ENCODE data around the gene PRRX2.

DNA sequence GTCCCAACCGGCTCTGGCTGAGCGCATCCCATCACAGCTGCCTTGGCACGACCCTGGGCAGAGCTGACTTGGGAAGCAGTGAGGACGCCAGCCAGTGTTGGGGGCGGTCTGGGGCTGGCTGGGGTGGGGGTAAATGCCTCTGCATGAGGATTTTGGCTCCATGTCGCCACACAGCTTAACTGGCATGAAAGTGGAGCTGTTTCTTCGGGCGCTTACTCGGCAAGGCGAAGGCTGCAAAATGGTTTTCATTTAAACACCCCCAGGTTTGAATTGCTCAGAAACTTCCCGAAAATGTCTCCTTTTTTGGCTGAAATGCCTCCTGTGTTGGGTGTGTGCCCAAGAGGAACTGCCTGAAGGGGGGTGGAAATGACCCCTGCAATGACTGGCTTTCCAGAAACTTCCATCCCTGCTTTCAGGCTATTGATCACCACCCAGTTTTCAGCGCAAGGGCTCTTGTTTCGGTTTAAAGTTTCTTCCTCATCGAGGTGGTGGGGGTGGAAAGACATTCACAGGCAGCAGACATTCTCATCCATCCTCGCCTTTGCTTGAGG is 49.1 kb downstream of the PRRX2 start:
- TF ChIP-seq POLR2AphosphoS5 (IDR thresholded peaks at IDR 0.05; ENCODE audit: low read depth, low read length) = no peak
- TF ChIP-seq FOXP2 (optimal IDR thresholded peaks at IDR 0.05; ENCODE audit: borderline replicate concordance, extremely low read depth, extremely low read length, insufficient read depth) = no peak
- TF ChIP-seq REST (IDR thresholded peaks at IDR 0.05; ENCODE audit: insufficient read depth in 1 of 2, low read depth in 2 of 2, low read length in 2 of 2) = no peak
- no peak for TF ChIP-seq TAF1 (IDR thresholded peaks at IDR 0.05; ENCODE audit: borderline replicate concordance, insufficient read depth, low read length)
- no peak for TF ChIP-seq SIN3A (IDR thresholded peaks at IDR 0.05; ENCODE audit: borderline replicate concordance, insufficient read depth, low read length)

All from PFSK-1 (cell line).